NCI-H1105 (cell line): Measurements from ENCODE around the gene APBB2.
"Not testable (repeated sequence)": the region's sequence is repeated elsewhere in the genome, so short reads cannot be mapped to it uniquely, and the experiment has no call there.

ENCODE experiments used
- DNase-seq: peaks from one replicate; lab custom pipeline; 2025; lab: John Stamatoyannopoulos, UW

The APBB2 gene

DNA sequence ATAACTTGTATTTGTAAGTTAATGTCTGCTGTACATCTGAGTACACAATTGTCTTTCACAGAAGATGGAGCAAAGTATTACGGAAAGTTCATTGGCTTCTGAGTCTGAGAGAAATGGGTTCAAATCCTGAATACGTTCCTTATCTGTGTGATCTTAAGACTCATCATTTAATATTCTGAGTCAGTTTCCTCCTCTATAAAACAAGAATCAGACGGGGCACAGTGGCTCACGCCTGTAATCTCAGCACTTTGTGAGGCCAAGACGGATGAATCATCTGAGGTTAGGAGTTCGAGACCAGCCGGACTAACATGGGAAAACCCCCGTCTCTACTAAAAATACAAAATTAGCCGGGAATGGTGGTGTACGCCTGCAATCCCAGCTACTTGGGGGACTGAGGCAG is 57.8 kb downstream of the APBB2 start:
- no peak for DNase-seq

DNA sequence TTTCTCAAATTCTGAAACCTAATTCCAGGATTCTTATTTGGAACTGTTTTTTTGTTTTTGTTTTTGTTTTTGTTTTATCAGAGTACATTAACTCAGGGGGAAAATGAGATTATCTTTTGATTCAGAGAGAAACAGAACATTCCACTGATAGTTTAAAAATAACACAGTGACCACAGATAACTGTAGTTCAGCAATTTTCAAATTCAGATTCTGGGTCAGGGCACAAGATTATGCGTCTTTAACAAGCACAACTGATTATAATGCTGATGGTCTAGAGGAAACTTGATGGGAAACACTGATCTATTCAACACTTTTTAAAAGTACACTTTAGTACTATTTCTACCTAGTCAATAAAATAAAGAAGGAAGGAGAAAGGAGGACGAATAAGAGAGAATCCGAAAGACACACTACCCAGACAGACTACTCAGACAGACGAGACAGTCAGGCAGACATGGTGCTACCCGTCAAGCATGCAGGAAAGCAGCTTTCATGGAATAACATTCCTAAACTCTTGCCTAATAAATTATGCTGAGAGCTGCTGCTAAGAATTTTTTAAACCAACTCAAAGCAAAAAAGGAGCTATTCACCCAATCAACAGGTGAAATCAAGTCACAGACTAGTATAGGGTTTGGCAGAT is 59.0 kb downstream of the APBB2 start:
- no peak for DNase-seq

DNA sequence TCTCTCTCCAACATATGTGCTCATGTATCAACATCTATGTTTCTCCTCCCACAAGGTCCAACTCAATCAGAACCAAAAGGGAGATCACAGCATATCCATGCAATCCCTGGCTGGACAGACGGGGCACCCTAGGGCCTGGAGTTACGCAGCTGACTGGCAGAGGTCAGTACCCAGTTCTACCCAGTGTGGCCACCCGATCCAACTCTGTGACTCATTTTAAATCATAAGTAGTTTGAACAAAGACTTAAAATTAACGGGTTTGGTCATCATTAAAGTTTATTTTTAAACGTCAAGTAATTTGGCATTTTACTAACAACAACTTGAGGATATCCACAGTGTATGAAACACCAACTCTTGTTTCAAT is 59.5 kb downstream of the APBB2 start:
- DNase-seq: no peak

DNA sequence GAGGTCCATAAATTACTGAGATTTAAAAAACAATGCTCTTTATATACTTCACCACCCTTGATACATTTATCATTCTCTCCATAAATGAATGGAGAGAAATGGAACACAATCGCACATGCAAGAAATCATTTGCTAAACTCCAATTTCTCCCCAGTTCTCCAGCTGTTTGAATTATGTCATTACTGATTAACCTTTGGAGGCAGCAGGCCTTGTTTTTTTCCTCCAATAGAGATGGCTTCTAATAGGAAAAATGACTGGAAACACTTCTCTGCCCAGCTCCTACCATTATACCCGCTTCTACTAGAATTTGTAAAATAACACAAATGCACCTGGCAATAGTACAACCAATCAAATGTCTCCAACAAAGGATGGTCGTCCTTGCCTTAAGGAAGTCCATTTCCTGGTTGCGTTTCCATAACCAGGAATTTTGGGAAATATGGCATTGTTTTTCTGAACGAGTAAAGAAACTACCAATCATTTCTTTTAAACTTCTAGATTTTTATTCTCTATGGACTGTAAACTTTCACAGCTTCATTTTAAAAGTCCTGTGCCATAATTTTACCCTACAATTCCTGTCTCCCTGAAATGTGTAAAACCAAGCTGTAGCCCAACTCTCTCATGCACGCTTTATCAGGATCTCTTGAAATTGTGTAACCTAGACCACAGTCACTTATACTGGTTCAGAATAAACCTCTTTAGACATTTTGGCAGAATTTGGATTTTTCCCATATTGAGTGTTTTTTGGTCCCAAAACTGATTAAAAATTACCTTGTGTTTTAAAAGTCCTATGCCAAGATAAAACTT is 60.1 kb downstream of the APBB2 start:
- no peak for DNase-seq

DNA sequence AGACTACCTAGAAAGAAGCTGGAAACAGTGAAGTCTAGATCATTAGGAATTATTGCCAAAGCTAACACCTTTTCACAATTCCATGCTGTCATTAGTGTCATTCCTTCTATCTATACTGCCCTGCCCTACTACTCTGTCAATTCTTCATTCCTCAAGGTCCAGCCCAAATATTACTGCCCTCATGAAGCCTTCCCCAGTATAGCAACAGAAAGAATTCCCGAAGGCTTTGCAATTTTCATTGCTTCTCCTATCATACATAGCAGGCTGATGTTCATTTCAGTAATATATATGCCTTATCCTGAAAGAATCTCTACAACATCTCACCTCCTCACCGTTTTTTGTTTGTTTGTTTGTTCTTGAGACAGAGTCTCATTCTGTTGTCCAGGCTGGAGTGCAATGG is 63.9 kb downstream of the APBB2 start:
- no peak for DNase-seq

DNA sequence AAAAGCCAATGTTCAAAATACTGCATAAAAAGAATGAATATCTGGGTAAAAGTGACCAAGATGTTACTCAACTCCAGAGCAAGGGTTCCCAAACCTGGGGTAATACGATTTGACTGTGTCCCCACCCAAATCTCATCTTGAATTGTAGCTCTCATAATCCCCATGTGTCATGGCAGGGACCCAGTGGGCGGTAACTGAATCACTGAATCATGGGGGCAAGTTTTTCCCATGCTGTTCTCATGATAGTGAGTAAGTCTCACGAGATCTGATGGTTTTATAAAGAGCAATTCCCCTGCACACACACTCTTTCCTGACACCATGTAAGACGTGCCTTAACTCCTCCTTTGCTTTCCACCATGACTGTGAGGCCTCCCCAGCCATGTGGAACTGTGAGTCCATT is 64.8 kb downstream of the APBB2 start:
- not testable (repeated sequence) for DNase-seq

DNA sequence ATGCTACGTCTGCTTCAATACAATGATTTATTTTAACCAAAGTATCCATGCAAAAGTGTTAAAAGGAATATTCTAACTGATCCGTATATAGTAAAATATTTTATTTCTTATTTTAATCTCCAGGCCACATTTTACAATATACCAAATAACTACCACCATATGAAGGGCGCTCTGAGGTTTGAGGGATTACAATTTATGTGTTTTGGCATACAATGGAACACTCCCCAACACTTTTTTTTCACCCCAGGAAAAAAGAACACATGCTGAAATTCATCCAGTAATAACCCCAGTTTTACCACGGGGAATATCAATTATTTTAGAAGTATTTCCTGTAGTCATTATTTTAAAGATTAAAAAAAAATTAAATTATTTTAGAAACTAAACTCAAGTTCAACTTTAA is 65.4 kb downstream of the APBB2 start:
- DNase-seq: no peak

DNA sequence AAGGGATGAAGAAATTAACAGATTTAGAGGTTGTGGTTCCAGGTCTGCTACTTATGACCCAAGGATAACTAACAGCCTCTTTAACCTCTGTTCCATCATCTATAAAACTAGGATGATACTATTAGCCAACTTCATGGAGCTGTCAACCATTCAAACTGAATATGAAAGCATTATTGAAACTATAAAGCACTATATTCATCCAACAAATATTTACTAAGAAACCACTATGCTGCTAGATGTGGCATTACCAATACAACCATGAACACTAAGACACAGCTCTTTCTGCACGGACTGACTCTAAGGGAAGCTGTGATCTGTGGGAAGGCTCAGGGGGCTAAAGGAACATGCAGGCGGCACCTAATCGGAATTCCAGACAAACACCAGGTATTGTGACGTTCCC is 66.0 kb downstream of the APBB2 start:
- no peak for DNase-seq

DNA sequence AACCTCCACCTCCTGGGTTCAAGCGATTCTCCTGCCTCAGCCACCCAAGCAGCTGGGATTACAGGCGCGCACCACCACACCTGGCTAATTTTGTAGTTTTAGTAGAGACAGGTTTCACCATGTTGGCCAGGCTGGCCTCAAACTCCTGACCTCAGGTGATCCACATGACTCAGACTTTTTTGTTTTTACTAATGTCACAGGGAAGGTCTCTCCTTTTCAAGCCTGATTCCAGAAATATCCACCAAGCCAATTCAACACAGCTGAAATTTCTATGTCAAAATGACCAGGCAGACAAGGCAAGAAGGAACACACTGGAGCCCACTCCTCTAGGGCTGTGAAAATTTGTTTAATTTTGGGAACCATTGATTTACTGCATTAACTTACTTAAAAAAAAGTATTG is 66.8 kb downstream of the APBB2 start:
- not testable (repeated sequence) for DNase-seq

DNA sequence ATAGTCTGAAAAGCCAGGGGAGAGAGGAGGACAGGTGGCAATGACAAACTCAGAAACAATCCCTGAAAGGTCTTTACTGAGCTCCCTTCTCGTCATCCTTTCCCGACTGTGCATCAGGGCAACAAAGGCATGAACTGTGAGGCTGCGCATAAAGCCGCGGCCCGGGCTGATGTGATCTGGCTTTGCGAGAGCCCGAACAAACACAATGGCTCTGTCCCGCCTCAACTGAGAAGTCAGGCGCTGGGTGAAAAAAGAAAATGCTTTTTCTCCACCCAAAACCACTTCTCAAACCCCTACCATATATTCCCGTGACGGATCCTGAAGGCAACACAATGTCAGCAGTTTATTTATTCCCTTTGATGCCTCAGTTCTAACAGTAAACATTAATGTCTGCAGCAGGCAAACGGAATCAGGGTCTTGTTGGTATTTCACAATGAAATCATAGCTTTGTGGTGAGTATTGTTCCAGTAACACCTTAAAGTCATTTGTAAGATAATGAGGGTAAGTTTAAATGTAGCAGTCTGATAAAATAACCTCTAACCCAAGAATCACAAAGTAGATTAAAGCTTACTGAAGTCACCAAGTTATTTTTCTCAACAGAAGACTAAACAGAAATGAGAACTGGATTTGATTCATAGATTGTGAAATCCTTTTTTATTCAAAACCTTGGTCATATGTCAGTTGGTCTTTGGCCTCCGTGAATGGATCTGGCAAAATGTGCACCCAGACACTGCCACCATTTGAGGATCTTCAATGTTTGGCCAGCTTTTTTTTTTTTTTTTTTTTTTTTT is 67.4 kb downstream of the APBB2 start:
- DNase-seq: no peak

DNA sequence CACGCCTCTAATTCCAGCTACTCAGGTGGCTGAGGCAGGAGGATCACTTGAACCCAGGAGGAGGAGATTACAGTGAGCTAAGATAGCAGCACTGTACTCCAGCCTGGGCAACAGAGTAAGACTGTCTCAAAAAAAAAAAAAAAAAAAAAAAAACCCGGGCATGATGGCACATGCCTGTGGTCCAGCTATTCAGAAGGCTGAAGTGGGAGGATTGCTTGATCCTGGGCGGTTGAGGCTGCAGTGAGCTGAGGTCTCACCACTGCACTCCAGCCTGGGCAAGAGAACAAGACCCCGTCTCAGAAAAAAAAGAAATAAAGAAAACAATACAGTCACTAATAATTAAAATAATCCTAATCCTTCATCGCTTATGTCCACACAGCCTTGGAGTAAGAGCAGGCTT is 68.1 kb downstream of the APBB2 start:
- DNase-seq: no peak

DNA sequence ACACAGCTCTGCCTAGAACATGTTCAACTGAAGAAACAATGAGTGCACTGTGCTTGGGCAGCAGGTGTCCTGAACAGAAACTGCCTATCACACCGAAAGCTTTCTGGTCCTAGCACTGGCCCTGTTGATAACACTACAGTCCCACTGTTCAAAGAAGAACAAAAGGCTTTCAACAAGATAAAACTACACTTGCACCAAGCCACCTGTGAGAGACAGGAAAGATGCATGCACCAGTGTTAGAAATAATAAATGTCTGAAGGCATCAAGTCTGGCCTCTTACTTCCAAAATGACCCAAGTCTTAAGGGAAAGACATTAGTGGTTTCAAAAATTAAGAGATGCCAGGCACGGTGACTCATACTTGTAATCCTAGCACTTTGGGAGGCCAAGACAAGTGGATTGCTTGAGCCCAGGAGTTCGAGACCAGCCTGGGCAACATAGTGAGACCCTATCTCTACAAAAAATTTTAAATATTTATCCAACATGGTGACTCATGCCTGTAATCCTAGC is 68.7 kb downstream of the APBB2 start:
- DNase-seq: no peak

DNA sequence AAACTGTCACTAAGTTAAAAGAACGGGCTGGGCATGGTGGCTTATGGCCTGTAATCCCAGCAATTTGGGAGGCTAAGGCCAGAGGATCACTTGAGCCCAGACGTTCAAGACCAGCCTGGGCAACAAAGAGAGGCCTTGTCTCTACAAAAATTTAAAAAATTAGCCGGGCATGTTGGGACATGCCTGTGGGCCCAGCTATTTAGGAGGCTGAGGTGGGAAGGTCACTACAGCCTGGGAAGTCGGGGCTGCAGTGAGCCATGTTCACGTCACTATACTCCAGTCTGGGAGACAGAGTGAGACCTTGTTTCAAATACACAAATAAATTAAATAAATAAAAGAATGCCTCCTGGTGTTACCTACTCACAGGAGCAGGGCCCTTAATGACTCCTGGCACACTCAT is 69.5 kb downstream of the APBB2 start:
- no peak for DNase-seq

DNA sequence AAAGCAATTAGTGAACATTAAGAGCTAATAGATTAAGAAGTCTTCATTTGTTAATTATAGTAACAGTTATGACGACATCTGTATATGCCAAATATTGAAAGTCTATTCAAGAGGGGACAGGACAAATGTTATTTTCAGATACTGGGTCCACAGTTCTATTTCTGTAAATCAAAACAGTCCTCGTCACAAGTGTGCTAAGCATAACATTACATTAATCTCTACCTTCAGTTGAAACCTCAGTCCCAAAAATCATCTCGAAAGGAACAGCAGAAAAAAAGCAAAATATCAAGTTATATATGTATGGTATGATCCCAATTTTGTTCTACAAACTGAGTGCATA is 70.3 kb downstream of the APBB2 start:
- DNase-seq: no peak

DNA sequence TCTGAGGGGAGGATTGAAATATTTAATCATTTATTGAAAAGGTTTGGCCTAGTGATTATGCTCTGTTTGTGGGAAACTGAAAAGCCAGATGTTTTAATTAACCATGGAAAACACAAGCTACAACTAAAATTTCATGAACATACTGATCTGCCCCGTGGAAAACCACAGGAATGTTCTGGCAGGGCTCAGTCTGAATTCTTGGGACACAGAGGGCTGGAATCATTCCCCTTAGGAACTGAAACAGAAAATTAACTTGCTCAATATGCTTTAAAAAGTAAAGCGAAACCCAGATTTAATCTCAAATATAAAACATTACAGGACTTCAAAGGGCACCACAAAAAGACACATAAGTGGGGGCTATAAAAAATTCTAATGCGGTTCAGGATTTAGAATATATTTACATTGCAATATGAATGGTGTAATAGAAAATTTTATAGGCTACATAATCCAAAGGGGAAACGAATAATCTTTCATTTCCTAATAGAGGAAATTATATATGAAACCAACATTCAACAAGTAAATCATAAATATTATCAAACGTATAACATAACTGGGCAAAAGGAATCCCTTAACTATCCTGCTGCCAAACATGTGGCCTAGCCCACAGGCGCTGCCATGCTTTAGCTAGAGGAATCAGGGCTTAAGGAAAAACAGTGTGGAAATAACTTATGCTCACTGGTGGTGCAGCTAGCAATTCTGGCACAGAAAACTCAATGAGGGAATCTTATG is 70.9 kb downstream of the APBB2 start:
- no peak for DNase-seq

DNA sequence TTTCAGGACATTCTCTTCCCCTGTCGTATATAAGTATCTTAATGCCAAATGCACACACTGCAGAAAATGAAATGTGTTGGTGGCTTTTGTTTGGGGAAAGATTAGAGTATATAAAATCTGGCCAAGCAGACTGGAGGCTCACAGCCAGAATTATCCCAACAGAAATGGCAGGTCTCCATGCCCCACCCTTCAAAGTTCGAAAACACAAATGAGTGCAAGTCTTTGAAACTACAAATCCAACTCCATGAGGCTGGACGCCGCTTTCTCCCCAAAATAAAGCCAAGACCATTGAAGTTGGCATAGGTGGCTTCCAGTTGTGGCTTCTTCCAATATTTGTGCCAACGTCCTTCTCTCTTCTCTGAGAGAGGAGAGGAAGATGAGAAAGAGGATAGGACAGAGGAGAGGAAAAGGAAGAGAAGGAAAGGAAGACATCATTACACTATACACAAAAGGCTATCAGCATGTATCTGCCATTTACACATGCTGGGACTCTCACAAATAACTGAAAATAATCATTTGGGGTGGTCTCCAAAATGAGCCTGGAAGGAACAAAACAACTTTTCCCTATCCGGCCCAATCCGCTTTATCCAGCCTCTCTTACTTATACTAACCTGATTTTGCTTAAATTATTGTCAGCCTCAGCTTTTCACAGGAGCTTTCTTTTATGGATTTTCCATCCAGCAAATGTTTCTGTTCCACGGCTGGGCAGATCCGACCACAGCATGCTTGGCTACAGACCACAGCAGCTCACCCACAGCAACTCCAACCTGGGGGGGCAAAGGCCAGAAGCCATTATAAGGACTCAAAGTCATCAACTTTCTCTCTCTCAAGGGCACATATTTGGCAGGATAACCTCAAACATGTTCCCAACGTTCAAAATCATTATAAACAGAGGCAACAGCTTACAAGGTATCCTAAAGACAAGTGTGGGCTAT is 71.7 kb downstream of the APBB2 start:
- no peak for DNase-seq

DNA sequence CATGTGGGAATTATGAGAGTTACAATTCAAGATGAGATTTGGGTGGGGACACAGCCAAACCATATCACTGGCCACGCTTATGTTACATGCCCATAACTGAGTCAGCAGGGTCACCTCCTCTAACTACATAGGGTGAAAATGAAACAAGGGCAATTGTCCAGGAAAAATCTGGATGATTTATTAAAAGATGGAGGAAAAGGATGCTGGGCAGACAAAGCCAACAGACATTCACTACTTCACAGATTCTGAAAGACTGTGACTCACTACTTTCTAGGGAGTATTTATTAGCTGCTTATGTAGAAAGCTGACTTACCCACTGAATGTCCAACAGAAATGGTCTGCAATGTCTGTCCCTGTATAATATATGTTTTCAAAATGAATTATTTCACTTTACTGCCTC is 72.4 kb downstream of the APBB2 start:
- no peak for DNase-seq

DNA sequence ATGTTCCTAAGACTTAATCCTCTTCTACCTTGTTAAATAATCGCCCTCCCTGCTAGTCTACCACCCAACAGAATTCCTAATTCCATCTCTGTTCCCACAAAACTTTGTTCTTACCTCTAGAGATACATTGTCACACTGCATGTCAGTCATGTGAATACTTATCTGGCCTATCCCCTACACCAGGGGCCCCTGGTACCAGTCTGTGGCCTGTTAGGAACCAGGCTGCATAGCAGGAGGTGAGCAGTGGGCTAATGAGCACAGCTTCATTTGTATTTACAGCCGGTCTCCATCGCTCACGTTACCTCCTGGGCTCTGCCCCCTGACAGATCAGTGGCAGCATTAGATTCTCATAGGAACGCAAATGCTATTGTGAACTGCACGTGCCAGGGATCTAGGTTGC is 73.9 kb downstream of the APBB2 start:
- no peak for DNase-seq

DNA sequence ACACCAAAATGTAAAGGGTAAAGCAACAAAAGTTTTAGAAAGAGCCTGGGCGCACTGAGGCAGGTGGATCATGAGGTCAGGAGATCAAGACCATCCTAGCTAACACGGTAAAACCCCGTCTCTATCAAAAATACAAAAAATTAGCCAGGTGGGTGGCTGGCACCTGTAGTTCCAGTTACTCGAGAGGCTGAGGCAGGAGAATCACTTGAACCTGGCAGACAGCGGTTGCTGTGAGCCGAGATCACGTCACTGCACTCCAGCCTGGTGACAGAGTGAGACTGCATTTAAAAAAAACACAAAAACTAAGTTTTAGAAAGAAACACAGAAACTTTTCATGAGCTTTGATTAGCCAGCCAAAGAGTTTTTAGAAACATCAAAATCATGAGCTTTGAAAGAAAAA is 76.5 kb downstream of the APBB2 start:
- DNase-seq: no peak

DNA sequence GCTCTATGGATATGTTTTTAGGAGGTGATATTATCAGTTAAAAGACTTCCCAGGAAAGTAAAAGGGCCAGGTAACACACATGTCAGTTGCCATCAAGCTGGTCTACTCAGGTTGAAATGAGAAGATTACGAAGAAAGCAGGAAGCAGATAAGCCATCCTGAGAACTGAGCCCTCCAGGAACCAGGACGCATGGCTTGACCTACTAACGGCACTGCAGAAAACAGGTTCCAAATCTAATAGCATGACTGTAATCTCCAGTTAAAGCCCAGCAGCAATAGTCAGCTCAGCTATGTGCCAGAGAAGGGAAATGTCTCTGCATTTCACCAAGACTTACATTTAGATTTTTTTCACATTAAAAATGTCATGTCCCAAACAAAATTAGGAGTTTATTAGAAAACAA is 77.9 kb downstream of the APBB2 start:
- no peak for DNase-seq

DNA sequence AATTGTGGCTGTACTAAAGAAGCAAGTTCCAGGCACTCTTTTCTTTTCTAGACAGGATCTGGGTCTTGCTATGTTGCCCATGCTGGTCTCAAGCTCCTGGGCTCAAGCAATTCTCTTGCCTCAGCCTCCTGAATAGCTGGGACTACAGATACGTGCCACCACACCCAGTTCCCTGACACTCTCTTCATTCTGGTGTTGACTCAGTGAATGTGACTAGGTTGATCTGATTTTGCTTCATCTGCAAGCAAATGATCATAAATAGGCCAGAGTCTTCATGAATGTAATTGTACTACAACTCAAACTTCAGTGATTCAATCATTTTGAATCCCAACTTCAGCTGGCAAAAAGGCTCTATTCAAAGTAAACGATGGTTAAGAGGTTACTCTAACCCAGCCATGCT is 78.5 kb downstream of the APBB2 start:
- no peak for DNase-seq
